ENCODE results near the gene LRRC42. TPM values are rescaled to one million over a fixed set of nuclear protein-coding genes. Genes with fewer than 3 reads are reported as not detected.

The LRRC42 gene
- 20.4 and 21.5 TPM in 2 replicates for total RNA-seq (2014; rRNA removed; shearing (Covaris generic))
- polyA plus RNA-seq (2015; cell fraction: cytosol; rRNA removed): 16.4 and 20.1 TPM in 2 replicates
- 10.6 and 17.8 TPM in 2 replicates for polyA plus RNA-seq (2015; cell fraction: nucleus; rRNA removed)

- in situ Hi-C loops (cut with HindIII; ENCODE audit: low pct_unique_long_range_greater_than_20kb, low sequenced_read_pairs): no loop called here
- no peak for DNase-seq (ENCODE audit: low read depth, low spot score)
These were observed at the start of gene LRRC42 for GRCh38 chr1:53946252-53947171. Gene LRRC42 (plus strand): TSS chr1:53946350. CDS start chr1:53952000, 5,650 bp downstream.

GRCh38 chr1:53896635-53897229 is 49.4 kb upstream of the LRRC42 start:
- DNase-seq (ENCODE audit: low read depth, low spot score): peak; percentile 60
- in situ Hi-C loops (cut with HindIII; ENCODE audit: low pct_unique_long_range_greater_than_20kb, low sequenced_read_pairs): no loop called here

- DNase-seq (ENCODE audit: low read depth, low spot score): no peak
- in situ Hi-C loops (cut with HindIII; ENCODE audit: low pct_unique_long_range_greater_than_20kb, low sequenced_read_pairs): no loop called here
These were observed 46.9 kb upstream of the LRRC42 start for GRCh38 chr1:53899206-53899628.

GRCh38 chr1:53899708-53900107 is 46.4 kb upstream of the LRRC42 start:
- DNase-seq (ENCODE audit: low read depth, low spot score): no peak
- in situ Hi-C loops (cut with HindIII; ENCODE audit: low pct_unique_long_range_greater_than_20kb, low sequenced_read_pairs): no loop called here

GRCh38 chr1:53902235-53903138 is 43.7 kb upstream of the LRRC42 start:
- in situ Hi-C loops (cut with HindIII; ENCODE audit: low pct_unique_long_range_greater_than_20kb, low sequenced_read_pairs): no loop called here
- DNase-seq (ENCODE audit: low read depth, low spot score): no peak

GRCh38 chr1:53905509-53905908 is 40.6 kb upstream of the LRRC42 start:
- in situ Hi-C loops (cut with HindIII; ENCODE audit: low pct_unique_long_range_greater_than_20kb, low sequenced_read_pairs): no loop called here

GRCh38 chr1:53906121-53906520 is 40.0 kb upstream of the LRRC42 start:
- DNase-seq (ENCODE audit: low read depth, low spot score): no peak
- in situ Hi-C loops (cut with HindIII; ENCODE audit: low pct_unique_long_range_greater_than_20kb, low sequenced_read_pairs): no loop called here

More at GRCh38 chr1:53905509-53905908, 40.6 kb upstream of the LRRC42 start:
- no peak for DNase-seq (ENCODE audit: low read depth, low spot score)

- in situ Hi-C loops (cut with HindIII; ENCODE audit: low pct_unique_long_range_greater_than_20kb, low sequenced_read_pairs): no loop called here
- no peak for DNase-seq (ENCODE audit: low read depth, low spot score)
These were observed 36.2 kb upstream of the LRRC42 start for GRCh38 chr1:53909946-53910345.

GRCh38 chr1:53911442-53911841 is 34.7 kb upstream of the LRRC42 start:
- in situ Hi-C loops (cut with HindIII; ENCODE audit: low pct_unique_long_range_greater_than_20kb, low sequenced_read_pairs): no loop called here
- no peak for DNase-seq (ENCODE audit: low read depth, low spot score)

GRCh38 chr1:53913352-53914033 is 32.7 kb upstream of the LRRC42 start:
- DNase-seq (ENCODE audit: low read depth, low spot score): no peak

GRCh38 chr1:53918343-53918742 is 27.8 kb upstream of the LRRC42 start:
- DNase-seq (ENCODE audit: low read depth, low spot score): no peak
- in situ Hi-C loops (cut with HindIII; ENCODE audit: low pct_unique_long_range_greater_than_20kb, low sequenced_read_pairs): no loop called here

More at GRCh38 chr1:53913352-53914033, 32.7 kb upstream of the LRRC42 start:
- in situ Hi-C loops (cut with HindIII; ENCODE audit: low pct_unique_long_range_greater_than_20kb, low sequenced_read_pairs): no loop called here

GRCh38 chr1:53919675-53920066 is 26.5 kb upstream of the LRRC42 start:
- in situ Hi-C loops (cut with HindIII; ENCODE audit: low pct_unique_long_range_greater_than_20kb, low sequenced_read_pairs): no loop called here
- DNase-seq (ENCODE audit: low read depth, low spot score): no peak

GRCh38 chr1:53927376-53927881 is 18.7 kb upstream of the LRRC42 start:
- no peak for DNase-seq (ENCODE audit: low read depth, low spot score)
- in situ Hi-C loops (cut with HindIII; ENCODE audit: low pct_unique_long_range_greater_than_20kb, low sequenced_read_pairs): no loop called here

- in situ Hi-C loops (cut with HindIII; ENCODE audit: low pct_unique_long_range_greater_than_20kb, low sequenced_read_pairs): no loop called here
- DNase-seq (ENCODE audit: low read depth, low spot score): no peak
These were observed 16.7 kb upstream of the LRRC42 start for GRCh38 chr1:53929246-53929960.

- no peak for DNase-seq (ENCODE audit: low read depth, low spot score)
- in situ Hi-C loops (cut with HindIII; ENCODE audit: low pct_unique_long_range_greater_than_20kb, low sequenced_read_pairs): no loop called here
These were observed 15.2 kb upstream of the LRRC42 start for GRCh38 chr1:53930932-53931331.

- in situ Hi-C loops (cut with HindIII; ENCODE audit: low pct_unique_long_range_greater_than_20kb, low sequenced_read_pairs): no loop called here
- DNase-seq (ENCODE audit: low read depth, low spot score): no peak
These were observed 14.6 kb upstream of the LRRC42 start for GRCh38 chr1:53931523-53931922.
